Large intestine (tissue), 3 donors: ENCODE data around the gene CHAC1. TPM values are rescaled to one million over a fixed set of nuclear protein-coding genes. Genes with fewer than 3 reads are reported as not detected.

Source experiments
- DNase-seq, 2 donors: peaks; one replicate each; pipeline versions ENCODE4 v3.0.0 to v3.0.0-alpha.2; 2013
- H3K27ac ChIP-seq: one replicate; pipeline ENCODE4 v1.5.1; 2013; ENCODE audit warnings: low read length
- H3K27me3 ChIP-seq: 2 replicates; pipeline ENCODE4 v1.6.1; 2013; ENCODE audit warnings: low read length; ENCODE audit not compliant: control insufficient read depth, insufficient read depth
- H3K36me3 ChIP-seq: 2 replicates; pipeline ENCODE4 v1.6.1; 2013; ENCODE audit warnings: low read length; ENCODE audit not compliant: control insufficient read depth, insufficient read depth
- H3K4me1 ChIP-seq: one replicate; pipeline ENCODE4 v1.6.1; 2013; ENCODE audit warnings: low read length; ENCODE audit not compliant: control insufficient read depth, insufficient read depth
- H3K4me3 ChIP-seq: one replicate; pipeline ENCODE4 v1.5.1; 2013; ENCODE audit warnings: low read length
- H3K9me3 ChIP-seq: one replicate; pipeline ENCODE4 v1.6.1; 2013; ENCODE audit warnings: mild to moderate bottlenecking, low read depth, low read length, moderate library complexity; ENCODE audit not compliant: control insufficient read depth
- WGBS: methylation state at CpG from one replicate; pipeline ENCODE4 v1.1.5; 2013; ENCODE audit warnings: low lambda C conversion rate; ENCODE audit not compliant: insufficient coverage; 5-methylcytosine and 5-hydroxymethylcytosine counted together
- polyA plus RNA-seq: library from polyadenylated mRNA; unstranded; fragments of 120-200 nt; gene quantifications from one replicate; pipeline ENCODE4 v1.2.1, GENCODE V29; 2013

Gene CHAC1
- polyA plus RNA-seq, 1 donor: 1.4 TPM

DNA sequence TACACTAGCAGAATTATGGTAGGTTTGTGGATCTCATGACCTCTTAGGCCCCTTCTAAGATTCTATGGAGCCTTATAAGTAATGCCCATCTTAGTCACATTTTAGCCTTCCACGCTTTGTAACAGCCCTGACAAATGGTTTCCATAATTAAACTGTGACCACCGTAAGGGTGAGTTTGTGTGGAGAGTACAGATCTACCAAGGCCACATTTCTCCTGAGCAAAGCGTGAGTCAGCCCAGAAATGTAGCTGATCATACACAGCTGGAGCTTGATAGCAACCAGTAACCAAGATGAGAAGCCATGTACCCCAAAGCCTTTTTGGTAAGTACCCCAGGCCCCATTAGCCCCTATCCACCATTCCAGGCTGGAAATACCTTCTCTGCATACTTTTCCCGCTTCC lies 31.7 kb downstream of the CHAC1 start:
- Histone ChIP-seq H3K9me3 (no peaks in the 10 kb centered on the region), H3K27ac (no peak overlapping the region), H3K36me3 (peaks cover 79% of the 10 kb centered on the region), H3K4me1 (no peaks in the 10 kb centered on the region), H3K4me3 (no peak overlapping the region), H3K27me3 (no peaks in the 10 kb centered on the region)
- no peak for DNase-seq
- 100% methylated on average over 1 of the region's 4 CpGs for WGBS

DNA sequence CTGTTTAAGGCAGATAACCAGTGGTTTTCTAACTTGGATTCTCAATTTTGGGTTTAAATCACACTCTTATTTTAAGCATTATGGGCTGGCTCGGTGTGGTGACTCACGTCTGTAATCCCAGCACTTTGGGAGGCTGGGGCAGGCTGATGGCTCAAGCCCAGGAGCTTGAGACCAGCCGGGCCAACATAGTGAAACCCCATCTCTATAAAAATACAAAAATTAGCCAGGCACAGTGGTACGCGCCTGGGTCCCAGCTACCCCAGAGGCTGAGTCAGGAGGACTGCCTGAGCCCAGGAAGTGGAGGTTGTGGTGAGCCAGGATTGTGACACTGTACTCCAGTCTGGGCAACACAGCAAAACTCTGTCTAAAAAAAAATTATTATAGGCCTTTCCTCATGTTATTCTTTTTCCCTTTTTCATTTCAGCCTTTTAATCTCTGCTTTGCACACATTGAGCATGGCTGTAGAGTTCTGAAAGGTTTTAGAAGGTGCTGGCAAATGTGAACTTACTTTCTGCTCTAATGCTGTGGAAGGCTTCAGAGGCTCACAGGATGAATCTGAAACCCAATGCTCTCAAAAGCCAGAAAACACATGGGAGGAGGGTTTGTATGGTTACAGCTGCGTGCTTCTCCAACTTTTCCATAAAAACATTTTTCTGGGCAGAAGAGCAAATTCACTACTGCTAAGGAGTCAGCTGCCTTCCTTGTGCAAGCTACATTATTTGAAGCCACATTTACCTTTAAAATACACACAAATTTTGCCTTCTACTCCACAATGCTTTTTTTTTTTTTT lies 32.5 kb downstream of the CHAC1 start:
- Histone ChIP-seq H3K36me3 (peaks cover 77% of the 10 kb centered on the region), H3K27ac (no peak overlapping the region), H3K4me3 (no peak overlapping the region), H3K9me3 (no peaks in the 10 kb centered on the region), H3K27me3 (no peaks in the 10 kb centered on the region), H3K4me1 (no peaks in the 10 kb centered on the region)
- 100% methylated on average over 1 of the region's 6 CpGs for WGBS
- DNase-seq: no peak

DNA sequence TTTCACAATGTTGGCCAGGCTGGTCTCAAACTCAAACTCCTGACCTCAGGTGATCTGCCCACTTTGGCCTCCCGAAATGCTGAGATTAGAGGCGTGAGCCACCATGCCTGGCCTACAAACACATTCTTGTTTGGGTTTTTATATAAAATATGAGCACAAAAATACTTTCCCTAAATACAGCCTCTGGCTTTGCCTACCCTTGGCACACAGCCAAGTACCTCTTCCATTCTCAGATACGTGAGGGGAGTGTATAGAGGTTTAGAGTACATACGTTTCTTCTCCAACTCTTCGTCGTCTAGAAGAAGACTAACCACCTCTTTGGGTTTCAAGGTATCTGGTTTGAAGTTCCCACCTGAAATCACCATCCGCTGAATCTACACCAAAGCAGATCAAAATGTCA lies 33.5 kb downstream of the CHAC1 start:
- Histone ChIP-seq H3K4me1 (no peaks in the 10 kb centered on the region), H3K9me3 (no peaks in the 10 kb centered on the region), H3K4me3 (no peak overlapping the region), H3K27ac (no peak overlapping the region), H3K27me3 (no peaks in the 10 kb centered on the region), H3K36me3 (peaks cover 70% of the 10 kb centered on the region)
- no peak for DNase-seq
- WGBS: no CpG with 5 or more reads among the region's 7 CpGs

DNA sequence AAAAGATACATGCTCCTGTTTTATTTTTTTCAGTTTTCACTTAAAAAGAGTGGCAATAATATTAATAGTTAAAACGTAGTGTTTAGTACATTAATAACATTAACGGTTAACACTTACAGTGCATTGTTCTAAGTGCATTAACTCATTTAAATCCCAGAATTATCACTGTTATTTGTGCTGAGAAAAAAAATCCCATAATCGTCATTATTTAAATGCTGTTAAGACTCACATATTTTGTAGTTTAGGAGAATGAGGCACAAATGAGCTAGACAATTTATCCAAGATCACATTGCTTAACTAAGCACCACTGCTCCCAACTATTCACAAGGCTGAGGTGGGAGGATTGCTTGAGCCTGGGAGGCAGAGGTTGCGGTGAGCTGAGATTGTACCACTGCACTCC lies 34.9 kb downstream of the CHAC1 start:
- H3K36me3 ChIP-seq: peaks cover 56% of the 10 kb centered on the region
- no peak for DNase-seq

DNA sequence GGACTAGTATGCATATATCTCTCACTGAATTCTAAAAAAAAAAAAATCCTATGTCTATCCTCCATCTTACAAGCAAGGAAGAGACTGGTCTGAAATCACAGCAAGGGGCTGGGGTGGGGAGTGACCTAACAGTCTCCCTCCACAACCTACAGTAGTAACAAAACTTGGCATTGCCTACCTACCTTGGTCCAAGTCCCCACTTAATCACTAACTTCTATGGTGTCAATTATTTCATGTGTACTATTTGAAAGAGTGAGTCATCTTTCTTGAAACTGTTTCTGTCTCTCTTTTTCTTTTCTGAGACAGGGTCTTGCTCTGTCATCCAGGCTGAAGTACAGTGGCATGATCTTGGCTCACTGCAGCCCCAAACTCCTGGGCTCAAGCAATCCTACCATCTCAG lies 36.8 kb downstream of the CHAC1 start:
- DNase-seq: no peak
- Histone ChIP-seq H3K36me3 (peaks cover 43% of the 10 kb centered on the region), H3K27me3 (no peaks in the 10 kb centered on the region), H3K4me1 (peaks cover 7% of the 10 kb centered on the region), H3K4me3 (no peak overlapping the region), H3K27ac (no peak overlapping the region), H3K9me3 (no peaks in the 10 kb centered on the region)

More for the DNA sequence above, 34.9 kb downstream of the CHAC1 start:
- Histone ChIP-seq H3K27me3 (no peaks in the 10 kb centered on the region), H3K27ac (no peak overlapping the region), H3K4me3 (no peak overlapping the region), H3K9me3 (no peaks in the 10 kb centered on the region), H3K4me1 (peaks cover 7% of the 10 kb centered on the region)
- WGBS: 90% methylated on average over 2 of the region's 4 CpGs

DNA sequence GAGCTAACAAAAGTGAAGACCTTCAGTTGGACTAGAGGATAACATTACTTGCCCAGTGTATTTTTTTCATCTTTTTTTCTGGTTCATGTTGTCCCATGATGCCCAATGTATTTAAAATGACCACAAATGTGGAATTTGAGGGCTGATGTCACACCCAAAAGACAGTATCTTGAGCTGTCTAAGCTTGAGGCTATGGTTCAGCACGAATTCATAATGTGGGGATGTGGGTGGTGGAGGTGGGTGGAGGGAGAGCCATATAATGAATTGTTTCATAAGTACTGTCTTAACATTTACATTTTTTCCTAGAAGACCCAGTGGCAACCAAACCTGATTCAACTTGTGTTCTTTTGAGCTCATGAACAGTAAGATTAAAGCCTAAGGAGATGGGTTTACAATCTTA lies 37.5 kb downstream of the CHAC1 start:
- no peaks in the 10 kb centered on the region for H3K27me3 ChIP-seq
- H3K36me3 ChIP-seq: peaks cover 39% of the 10 kb centered on the region
- no peak overlapping the region for H3K27ac ChIP-seq
- H3K4me3 ChIP-seq: no peak overlapping the region
- WGBS: no CpG with 5 or more reads among the region's 1 CpG
- no peak for DNase-seq
- no peaks in the 10 kb centered on the region for H3K9me3 ChIP-seq
- H3K4me1 ChIP-seq: peaks cover 7% of the 10 kb centered on the region

DNA sequence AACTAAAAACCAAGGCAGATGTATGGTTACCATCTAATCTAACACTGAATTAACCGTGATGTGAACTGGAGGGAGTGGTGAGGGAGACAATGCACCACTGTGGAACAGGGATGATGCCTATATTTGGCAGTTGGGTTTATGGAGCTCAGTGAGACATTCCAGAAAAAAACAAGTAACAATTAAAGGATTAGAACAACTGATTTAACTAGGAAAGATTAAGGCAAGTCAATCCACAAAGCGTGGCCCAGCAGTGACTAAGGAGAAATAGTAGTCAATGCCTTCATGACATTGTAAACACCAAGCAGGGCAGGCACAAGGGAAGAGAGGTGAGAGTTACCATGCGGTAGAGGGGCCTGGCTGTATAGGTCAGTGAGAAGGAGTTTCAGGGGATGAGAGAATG lies 38.1 kb downstream of the CHAC1 start:
- peaks cover 7% of the 10 kb centered on the region for H3K4me1 ChIP-seq
- H3K27me3 ChIP-seq: no peaks in the 10 kb centered on the region
- no peak overlapping the region for H3K4me3 ChIP-seq
- DNase-seq: no peak
- no peak overlapping the region for H3K27ac ChIP-seq
- H3K9me3 ChIP-seq: no peaks in the 10 kb centered on the region
- H3K36me3 ChIP-seq: peaks cover 40% of the 10 kb centered on the region
- whole genome bisulfite sequencing: 100% methylated on average over 1 of the region's 3 CpGs

DNA sequence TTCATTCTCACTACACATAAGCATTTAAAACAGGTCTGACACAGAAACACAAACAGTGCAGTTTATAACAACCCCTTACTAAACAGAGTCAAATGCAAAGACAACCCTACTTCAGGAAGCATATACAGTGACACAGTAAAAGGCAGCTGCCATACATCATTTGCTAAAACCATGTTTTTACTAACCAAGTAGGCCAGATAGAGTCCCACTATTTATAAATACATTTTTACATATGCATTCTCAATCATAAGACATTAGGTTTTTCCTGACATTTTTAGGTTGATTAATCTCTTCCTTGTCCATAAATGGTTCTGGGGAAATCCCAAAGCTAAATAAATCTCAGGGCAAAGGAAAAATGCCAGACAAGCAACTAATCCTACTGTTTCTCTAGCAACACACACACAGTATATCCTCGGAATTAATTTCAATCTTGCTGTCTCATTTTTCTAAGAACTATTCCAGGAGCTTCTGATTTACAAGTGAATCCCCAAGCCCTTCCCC lies 39.0 kb downstream of the CHAC1 start:
- Histone ChIP-seq H3K9me3 (no peaks in the 10 kb centered on the region), H3K4me1 (peaks cover 7% of the 10 kb centered on the region), H3K27me3 (no peaks in the 10 kb centered on the region), H3K4me3 (no peak overlapping the region), H3K27ac (peak overlapping the region; percentile 30), H3K36me3 (peaks cover 37% of the 10 kb centered on the region)
- WGBS: no CpG with 5 or more reads among the region's 1 CpG
- DNase-seq: peak; percentile 12 to 32

DNA sequence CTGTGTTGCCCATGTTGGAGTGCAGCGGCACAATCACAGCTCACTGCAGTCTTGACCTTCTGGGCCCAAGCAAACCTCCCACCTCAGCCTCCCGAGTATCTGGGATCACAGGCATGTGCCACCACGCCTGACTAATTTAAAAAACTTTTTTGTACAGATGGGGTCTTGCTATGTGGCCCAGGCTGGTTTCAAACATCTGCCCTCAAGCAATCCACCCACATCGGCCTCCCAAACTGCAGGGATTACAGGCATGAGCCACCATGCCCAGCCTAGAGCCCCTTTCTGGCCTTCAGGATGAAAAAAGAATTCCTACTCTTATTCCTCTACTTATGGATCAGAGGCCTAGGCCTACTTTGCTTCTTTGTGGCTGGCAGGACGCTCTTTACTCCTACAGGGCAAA lies 39.6 kb downstream of the CHAC1 start:
- Histone ChIP-seq H3K4me3 (no peak overlapping the region), H3K4me1 (peaks cover 7% of the 10 kb centered on the region), H3K27ac (peak overlapping the region; percentile 30), H3K27me3 (no peaks in the 10 kb centered on the region), H3K36me3 (peaks cover 34% of the 10 kb centered on the region), H3K9me3 (no peaks in the 10 kb centered on the region)
- DNase-seq: peak in 1 of 2 donors; percentile 8
- WGBS: 100% methylated on average over 1 of the region's 5 CpGs

DNA sequence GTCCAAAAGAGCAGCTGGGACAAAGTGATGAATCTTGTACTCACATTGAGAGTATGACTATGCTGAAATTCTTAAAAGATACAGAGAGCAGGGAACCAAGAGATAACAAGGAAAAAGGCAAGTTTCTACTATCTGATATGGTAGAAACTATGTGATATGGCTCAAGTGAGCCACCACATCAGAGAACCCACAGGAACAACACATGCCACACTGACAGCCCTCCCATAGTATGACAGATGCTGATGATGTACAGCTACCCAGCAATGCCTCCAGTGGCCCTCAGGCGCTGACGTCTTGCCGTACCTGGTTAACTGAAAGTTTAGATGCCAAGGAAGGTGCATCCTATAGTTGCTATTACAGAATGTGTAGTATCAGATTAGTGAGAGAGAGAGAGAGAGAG lies 42.4 kb downstream of the CHAC1 start:
- Histone ChIP-seq H3K27me3 (no peaks in the 10 kb centered on the region), H3K4me1 (peaks cover 7% of the 10 kb centered on the region), H3K27ac (no peak overlapping the region), H3K9me3 (no peaks in the 10 kb centered on the region), H3K36me3 (peaks cover 33% of the 10 kb centered on the region), H3K4me3 (no peak overlapping the region)
- WGBS: no CpG with 5 or more reads among the region's 3 CpGs
- no peak for DNase-seq

DNA sequence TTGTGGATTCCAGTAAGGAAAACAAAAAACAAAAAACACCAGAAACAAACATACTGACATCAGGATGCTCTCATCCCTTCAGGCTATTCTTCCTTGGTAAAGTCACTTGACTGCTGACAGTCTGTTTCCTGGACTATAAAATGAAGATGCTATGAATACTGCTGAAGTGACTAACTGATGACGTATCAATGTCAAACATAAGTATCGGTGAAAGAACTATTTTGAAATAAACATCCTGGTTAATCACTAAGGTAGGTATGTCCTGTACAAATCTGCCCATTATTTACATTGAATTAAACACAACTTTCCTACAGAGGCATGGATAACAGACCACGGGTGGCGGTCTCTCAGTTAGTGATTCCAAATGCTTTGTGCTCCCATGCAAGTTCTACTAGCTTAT lies 45.9 kb downstream of the CHAC1 start:
- 100% methylated on average over 2 of the region's 4 CpGs for WGBS
- no peak overlapping the region for H3K27ac ChIP-seq
- no peaks in the 10 kb centered on the region for H3K27me3 ChIP-seq
- peaks cover 33% of the 10 kb centered on the region for H3K36me3 ChIP-seq
- no peaks in the 10 kb centered on the region for H3K9me3 ChIP-seq
- DNase-seq: no peak
- H3K4me1 ChIP-seq: peaks cover 10% of the 10 kb centered on the region
- no peak overlapping the region for H3K4me3 ChIP-seq
